DOHH2 (cell line): Measurements from ENCODE around the gene GAS6.

ENCODE experiments used
- CTCF ChIP-seq: fragments of 200-600 bp; sonication (generic); IDR thresholded peaks from one replicate; pipeline ENCODE4 v1.5.1; 2014; ENCODE audit warnings: antibody characterized with exemption, mild to moderate bottlenecking, low read depth, low read length; ENCODE audit not compliant: poor library complexity, severe bottlenecking
- EZH2phosphoT487 ChIP-seq: fragments of 200-600 bp; sonication (generic); IDR thresholded peaks from 2 replicates; pipeline ENCODE4 v1.6.1; 2017; ENCODE audit warnings: borderline replicate concordance, mild to moderate bottlenecking, antibody characterized with exemption, low read length, moderate library complexity, mixed read lengths

DNA sequence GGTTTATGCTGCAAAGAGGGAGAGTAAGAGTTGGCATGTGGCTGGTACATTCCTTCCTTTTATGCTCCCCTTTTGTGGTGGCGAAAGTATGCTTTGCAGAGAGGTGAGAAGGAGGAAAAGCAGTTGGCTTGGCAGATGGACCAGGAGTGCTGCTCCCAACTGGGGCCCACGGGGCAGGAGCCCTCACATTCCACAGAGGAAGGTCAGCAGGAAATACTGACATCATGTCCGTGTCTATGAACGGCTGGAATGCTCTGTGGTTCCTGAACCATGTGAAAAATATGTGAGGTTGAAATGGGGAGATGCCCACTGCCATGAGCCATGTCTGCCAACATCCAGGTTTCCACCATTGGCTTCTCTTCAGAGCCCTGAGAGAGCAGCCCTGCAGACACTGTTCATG, 33.3 kb upstream of the GAS6 start:
- no peak for TF ChIP-seq EZH2phosphoT487
- TF ChIP-seq CTCF = no peak
